NCI-H510A treated with DMSO at 0.1 percent for 48 hours (cell line): Measurements from ENCODE around the gene FLOT1.
"Not testable (repeated sequence)": the region's sequence is repeated elsewhere in the genome, so short reads cannot be mapped to it uniquely, and the experiment has no call there.

ENCODE experiments used
- DNase-seq: peaks from one replicate; lab custom pipeline; 2025; lab: John Stamatoyannopoulos, UW

The FLOT1 gene

DNA sequence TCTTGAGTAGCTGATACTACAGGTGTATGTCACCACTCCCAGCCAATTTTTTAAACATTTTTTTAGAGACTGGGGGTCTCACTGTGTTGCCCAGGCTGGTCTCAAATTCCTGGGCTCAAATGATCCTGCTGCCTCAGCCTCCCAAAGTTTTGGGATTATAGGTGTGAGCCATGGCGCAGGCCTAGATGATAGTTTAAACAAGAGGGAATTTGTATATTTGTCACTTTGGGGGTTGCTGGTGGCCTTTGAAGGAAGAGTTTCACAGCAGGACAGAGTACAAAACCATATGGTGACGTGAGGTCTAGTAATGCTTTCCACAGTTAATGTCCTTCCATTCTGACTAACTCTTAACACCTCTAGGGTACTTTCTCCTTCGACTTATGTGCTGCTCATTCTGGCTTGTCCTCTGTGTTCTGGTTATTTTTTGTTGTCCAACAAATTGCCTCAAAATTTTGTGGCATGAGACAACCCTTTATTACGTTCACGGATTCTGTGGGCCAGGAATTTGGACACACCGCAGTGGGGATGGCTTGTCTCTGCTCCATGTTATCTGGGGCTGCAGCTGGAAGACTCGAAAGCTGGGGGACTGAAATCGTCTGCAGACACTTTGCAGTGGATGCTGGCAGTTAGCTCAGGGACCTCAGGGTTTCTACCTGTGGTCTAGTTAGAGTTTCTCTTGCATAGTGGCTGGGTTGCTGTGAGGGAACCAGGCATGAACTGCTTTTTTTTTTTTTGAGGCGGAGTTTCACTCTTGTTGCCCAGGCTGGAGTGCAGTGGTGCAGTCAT is 24.9 kb upstream of the FLOT1 start:
- no peak for DNase-seq

DNA sequence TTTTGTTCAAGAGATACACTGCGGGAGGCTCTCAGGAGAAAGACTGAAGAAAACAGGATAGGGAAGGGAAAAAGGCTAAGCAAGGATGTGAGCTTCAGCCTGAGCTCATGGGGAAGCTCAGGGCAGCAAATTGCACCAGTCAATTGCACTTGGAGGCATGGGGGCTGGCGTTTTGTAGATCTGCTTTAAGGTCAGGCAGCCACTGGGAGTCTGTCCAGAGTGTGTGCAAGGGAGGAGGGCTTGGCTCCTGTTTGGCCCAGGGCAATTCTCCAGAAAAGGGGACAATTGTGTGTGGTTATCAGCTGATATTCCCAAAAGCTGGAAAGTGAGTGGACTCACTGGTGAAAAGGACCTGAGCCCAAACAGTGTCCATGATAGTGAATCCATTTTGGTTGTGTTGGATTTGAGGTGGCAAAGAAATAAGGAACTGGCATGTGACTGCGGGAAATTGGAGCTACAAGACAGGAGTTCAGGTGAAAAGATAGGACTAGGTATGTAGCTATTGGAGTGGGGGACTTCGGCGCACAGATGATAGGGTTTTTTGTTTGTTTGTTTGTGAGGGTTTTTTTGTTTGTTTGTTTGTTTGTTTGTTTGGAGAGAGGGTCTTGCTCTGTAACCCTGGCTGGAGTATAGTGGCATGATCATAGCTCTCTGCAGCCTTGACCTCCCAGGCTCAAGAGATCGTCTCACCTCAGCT is 24.1 kb upstream of the FLOT1 start:
- DNase-seq, result no peak

DNA sequence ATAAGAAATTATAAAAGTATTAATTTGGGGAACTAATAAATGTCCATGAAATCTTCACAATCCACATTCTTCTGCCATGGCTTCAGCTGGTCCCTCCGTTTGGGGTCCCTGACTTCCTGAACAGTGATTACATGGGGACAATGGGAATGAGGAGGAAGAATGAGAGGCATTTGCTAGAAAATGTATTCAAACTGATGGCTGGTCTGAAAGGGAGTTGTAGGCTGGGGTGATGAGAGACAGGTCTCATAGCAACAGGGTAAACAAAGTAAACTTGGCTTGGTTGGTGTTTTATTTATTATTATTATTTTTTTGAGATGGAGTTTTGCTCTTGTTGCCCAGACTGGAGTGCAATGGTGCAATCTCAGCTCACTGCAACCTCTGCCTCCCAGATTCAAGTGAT is 23.0 kb upstream of the FLOT1 start:
- DNase-seq, result not testable (repeated sequence)

DNA sequence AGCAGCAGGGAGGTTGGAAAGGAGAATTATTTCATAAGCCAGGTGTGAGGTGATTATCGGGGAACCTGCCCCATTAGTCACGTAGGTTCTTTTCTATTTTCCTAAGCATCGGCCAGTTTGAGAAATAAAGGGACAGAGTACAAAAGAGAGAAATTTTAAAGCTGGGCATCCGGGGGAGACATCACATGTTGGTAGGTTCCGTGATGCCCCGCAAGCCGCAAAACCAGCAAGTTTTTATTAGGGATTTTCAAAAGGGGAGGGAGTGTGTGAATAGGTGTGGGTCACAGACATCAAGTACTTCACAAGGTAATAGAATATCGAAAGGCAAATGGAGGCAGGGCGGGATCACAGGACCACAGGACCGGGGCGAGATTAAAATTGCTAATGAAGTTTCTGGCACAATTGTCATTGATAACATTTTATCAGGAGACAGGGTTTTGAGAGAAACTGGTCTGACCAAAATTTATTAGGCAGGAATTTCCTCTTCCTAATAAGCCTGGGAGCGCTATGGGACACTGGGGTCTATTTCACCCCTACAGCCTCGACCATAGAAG is 22.1 kb upstream of the FLOT1 start:
- not testable (repeated sequence) for DNase-seq

DNA sequence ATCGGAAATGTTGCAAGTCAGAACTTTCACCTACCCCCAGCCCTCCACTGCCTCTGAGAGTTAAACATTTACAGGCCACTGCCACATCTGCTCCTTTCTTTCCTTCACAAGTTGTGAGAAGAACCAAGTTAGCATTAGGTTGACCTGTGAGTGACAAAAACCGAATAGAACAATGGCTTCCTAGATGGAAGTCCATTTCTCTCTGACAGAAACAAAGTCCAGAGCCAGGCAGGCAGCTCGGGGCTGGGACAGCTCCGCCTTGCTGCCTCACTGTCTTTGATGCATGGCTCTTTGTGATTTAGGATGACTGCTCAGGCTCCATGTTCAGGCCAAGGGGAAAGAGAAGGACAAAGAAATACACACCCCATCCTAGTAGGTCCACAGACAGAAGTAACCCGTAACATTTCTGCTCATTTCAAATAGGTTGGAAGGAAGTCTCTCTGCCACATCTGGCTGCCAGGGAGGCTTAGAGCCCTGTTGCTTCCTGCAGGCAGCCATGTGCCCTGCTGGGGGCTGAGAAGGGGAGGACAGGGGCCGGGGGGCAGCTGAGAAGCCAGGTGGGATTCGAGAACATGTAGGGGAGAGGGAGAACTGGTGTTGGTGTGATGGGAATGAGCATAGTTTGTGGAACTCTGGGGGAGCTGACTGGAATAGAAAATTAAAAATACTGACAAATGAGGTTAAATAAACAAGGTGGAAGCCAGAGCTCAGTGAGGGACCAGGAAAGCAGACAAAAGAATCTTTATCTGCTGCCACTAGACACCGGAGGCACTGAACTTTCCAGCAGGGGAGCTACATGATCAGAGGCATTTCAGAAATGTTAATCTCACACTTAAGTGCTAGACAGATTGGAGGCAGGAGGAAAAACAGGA is 21.4 kb upstream of the FLOT1 start:
- DNase-seq, result no peak

DNA sequence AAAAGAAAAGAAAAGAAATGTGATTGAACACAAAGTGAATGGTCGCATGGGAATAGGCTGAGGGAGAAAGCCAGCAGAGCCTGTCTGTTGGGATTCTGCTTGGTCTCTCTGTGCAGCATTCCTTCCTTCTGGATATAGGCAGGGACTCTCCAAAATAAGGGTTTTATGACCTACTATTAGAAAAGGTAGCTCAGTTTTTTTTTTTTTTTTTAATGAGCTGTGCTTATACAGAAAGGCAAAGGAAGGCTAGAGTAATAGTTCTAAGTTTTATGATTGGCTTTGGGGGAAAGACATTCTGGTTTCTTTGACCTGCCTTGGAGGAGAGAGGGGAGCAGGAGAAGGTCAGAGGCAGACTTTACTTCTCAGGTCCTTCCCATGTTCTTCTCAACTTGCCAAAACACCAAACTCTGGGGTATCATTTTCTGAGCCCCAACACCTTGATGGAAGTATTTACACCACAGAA is 20.7 kb upstream of the FLOT1 start:
- no peak for DNase-seq

DNA sequence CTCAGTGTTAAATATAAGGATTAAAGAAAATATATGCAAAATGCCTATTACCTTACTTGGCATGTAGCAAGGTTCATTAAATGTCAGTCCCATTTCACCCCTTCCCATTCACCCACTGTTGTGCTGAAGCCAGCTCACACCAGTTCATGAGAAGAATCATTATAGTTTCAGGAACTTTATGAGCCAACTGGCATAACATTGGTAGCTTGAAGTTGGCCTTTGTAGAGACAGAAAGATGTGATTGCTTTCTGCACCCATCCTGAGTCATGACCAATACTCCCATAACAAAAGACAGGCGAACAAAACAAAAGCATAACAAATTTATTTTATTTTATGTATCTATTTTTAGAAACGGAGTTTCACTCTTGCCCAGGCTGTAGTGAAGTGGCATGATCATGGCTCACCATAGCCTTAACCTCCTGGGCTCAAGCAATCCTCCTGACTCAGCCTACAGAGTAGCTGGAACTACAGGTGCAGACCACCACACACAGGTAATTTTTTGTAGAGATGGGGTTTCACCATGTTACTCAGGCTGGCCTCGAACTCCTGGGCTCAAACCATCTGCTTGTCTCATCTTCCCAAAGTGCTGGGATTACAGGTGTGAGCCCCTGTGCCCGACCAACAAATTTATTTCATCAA is 19.4 kb upstream of the FLOT1 start:
- DNase-seq, result no peak

DNA sequence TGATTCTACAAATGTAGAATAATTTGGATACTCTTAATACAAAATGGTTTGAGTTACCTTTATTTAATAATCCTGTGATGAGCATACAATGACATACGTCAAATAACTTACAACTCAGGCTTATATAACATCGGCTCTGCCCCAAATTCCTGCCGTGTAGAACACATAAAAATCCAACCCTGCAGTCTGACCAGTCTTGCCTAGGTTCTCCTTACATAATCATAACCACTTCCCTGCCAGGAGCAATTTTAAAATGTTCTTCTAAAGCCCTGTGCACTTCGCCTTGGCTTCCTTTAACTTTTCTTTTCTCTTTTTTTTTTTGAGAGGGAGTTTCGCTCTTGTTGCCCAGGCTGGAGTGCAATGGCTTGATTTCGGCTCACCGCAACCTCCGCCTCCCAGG is 18.1 kb upstream of the FLOT1 start:
- no peak for DNase-seq

DNA sequence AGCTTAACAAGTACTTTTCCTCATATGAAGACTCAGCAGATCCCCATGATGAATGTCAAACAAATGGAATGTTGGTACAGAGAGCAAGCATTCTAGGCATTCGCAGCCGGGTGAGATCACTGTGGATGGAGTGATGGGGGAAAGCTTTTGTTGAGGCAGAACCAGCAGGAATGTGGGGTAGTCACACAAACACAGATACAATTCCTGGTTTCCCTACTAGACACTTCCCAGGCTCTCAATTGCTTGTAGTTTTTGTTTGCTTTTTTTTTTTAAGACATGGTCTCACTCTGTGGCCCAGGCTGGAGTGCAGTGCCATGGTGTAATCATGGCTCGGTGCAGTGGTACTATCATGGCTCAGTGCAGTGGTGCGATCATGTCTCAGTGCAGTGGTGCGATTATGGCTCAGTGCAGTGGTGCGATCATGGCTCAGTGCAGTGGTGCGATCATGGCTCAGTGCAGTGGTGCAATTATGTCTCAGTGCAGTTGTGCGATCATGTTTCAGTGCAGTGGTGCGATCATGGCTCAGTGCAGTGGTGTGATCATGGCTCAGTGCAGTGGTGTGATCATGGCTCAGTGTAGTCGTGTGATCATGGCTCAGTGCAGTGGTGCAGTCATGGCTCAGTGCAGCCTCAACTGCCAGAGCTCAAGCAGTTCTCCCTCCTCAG is 17.2 kb upstream of the FLOT1 start:
- DNase-seq, result no peak

DNA sequence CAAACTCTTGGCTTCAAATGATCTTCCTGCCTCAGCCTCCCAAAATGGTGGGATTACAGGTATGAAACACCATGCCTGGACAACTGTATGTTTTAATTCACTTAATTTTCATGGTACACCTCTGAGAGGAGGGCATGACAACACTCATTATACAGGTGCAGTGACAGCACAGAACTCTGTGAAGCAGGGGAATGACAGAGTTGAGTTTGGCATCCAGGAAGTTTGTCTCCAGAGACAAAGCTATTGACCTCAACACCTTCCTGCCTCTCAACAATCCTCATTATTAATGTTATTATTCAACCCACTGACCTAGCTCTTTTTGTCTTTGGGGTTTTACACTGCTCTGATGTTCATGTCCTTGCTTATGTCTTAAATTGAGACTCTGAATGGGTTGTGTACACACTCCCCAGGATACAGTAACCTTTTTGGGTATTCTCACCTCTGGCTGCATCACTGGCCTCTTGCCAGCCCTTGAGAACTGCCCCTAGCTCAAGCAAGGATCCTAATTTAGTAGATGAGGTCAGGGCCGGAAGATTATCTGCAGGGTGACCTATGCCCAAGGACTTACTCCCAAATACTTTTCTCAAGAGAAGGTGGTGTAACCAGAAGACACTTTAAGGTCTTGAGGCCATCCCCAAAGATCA is 14.9 kb upstream of the FLOT1 start:
- DNase-seq, result no peak

DNA sequence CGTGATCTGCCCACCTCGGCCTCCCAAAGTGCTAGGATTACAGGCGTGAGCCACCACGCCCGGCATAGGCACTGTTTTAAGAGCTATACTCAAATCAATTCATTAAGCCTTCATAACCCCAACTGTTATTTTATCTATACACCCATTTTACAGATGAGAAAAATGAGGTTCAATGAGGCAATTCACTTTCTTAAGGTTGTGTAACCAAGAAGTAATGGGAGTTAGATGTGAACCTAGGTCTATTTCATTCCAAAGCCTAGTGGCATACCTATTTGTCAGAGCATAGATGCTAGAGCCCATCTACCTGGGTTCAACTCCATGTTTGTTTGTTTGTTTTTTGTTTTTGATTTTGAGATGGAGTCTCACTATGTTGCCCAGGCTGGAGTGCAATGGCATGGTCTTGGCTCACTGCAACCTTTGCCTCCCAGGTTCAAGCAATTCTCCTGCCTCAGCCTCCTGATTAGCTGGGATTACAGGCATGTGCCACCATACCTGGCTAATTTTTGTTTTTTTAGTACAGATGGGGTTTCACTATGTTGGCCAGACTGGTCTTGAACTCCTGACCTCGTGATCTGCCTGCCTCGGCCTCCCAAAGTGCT is 14.0 kb upstream of the FLOT1 start:
- not testable (repeated sequence) for DNase-seq

DNA sequence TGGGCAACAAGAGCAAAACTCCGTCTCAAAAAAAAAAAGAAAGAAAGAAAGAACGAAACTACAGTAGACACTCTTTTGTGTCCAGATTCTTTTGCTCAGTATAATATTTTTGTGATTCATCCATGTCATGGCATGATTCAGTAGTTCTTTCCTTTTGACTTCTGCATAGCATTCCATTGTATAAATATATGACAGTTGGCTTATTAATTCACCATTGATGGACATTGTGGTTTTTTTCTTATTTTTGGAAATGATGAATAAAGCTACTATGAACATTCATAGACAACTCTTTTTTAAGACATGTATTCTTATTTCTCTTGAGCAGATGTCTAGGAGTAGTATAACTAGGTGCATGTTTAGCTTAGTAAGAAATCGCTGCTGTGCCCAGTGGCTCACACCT is 12.1 kb upstream of the FLOT1 start:
- no peak for DNase-seq

DNA sequence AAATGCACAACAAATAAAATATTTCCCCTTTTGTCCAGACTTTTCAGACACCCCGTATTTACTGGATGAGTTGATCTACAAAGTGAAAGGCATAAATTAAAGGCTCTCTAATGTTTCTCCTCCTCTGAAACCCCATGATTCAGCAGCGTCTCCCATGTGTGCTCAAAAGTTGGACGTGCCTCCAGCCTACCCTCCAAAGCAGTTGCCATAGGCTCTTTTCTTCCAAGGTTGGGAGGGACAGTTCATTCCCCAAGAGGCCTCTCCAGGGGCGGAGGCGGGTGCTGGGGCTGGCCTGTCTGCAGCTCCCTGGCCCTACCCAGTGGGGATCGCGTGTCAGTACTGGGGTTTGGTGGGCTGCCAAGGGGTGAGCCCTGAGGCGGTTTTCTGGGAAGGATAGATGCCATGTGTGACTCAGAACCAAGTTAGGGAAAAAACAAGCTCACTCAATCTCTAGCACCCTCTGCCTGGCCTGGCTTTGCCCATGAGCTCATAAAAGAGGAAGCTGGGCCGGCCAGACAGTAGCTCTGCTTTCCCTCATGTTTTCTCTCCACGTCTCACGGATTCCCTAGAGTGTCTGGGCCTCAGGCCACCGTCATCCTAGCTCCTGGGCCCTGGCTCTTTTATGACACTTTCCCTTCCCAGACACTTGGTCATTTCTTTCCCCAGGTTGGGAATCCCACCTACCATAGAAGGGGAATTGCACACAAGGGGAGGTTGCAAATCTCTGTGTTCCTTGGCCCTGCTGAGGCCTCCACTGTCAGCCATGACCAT is 9.9 kb upstream of the FLOT1 start:
- no peak for DNase-seq

DNA sequence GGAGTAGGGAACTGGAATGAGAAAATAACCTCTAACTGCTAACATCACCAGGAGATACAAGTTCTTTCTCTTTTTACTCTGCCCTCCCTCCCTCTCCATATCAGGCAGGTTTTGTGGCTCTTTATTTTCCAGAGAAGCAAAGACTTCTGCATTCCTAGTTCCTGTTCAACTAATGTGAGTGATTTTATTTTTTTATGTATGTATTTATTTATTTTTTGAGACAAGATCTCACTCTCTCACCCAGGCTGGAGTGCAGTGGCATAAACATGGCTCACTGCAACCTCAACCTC is 7.8 kb upstream of the FLOT1 start:
- DNase-seq, result no peak

DNA sequence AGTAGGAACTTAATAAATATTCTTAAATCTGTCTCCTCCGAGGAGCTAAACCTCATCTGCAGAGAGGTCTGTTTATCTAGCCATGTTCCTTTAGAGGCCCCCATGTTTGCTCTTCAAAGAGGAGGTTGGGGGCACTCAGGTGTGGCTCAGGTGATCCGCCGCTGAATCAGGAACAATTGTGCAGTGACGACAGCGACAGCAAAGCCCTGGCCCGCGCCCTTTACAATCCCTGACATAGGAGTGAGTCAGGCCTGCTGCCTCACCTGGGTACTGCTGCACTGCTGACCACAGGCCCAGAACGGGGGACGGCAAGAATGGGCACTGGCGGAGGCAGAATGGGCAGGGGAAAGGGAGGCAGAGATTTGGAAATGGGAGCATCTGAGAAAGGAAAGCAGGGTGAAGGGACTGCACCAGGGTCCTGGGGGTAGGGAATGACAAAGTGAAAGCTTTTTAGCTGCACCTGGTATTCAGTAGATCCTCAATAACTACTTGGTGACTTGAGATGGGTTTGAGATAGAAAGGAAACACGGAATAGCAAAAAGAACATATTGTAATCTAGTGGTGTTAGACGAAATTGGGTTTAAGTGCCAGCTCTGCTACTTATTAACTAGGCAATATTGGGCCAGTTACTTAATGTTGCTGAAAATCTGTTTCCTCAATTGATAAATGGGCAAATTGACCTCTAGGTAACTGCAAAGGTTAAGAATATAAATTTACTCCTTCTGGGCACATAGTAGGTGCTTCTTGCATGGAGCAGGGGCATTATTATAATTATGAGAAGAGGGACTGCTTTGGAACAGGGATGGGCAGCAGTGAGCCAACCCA is 7.3 kb upstream of the FLOT1 start:
- DNase-seq, result no peak

DNA sequence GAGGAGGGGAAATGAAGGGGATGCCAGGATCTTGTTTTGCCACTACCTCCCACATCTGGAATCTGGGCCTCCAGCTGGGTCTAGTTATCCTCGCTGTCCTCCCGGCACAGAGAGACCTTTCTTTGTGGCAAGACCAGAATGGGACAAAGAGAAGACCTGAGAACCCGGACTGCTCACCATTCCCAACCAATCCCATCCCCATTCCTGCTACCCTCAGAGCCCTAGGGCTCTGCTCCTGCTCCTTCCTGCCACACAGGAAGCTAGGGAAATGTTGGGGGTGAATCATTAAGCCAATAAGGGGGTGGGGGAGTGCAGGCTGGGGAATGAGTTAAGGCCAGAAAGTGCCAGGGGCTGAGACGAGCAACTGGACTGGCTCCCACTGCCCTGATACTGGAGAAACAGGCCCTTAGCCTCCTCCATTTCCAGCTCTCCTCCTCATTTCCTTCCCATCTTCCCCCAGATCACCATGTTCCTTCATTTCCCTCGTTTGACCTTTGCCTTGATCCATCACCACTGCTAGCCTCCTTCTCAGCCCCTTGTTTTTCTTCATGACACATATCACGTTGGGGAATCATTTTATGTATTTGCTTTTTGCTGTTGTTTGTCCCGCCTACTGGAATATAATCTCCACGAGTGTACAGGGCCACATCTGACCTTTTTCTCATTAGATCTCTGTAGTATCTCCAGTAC is 6.5 kb upstream of the FLOT1 start:
- no peak for DNase-seq

DNA sequence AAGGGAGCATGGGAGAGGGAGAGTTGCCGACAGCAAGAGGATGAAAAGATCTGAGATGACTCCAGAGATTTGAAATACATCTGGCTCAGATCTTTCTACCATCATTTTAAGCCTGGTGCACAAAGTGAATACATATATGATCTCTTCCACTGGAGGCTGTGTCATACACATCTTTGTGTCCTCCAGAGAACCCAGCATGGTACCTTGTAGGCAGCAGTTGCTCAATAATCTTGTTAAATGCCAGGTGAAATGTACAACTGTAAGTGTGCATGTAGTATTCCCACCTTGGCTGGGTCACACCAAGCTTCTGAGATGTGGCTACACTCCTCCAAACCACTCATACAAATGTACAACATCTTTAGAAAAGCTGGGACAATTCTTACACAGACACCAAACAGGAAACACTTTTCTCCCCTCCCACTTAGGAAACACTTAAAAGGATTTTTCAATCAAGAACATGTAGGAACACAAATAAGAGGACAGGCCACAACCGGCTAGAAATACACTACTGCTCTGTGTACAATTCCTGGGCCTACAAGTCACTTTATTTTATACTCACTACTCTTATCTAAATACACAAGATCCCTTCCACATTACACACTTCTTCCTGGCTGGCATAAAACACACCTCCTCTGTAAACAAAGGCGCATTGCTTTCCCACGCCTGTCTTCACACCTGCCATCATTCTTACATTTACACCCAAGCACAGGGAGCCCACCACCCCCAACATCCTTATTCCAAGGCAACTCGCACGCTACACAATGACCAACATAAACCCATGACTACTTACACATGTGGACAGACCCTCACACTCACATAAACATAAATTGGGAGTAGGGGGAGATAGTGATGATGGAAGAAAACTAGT is 5.6 kb upstream of the FLOT1 start:
- no peak for DNase-seq
